PC-3 (cell line): Measurements from ENCODE around the gene EDIL3.

Source experiments
- CTCF ChIP-seq: fragments of 300-600 bp; sonication (generic); conservative IDR thresholded peaks from 2 replicates; pipeline ENCODE4 v1.5.1; 2017; ENCODE audit warnings: antibody characterized with exemption, low read depth, mild to moderate bottlenecking, low read length
- EZH2 ChIP-seq: fragments of 300-600 bp; sonication (generic); IDR thresholded peaks from one replicate; pipeline ENCODE4 v1.6.1; 2017; ENCODE audit warnings: antibody characterized with exemption, mild to moderate bottlenecking, low read length; ENCODE audit not compliant: unreplicated experiment

DNA sequence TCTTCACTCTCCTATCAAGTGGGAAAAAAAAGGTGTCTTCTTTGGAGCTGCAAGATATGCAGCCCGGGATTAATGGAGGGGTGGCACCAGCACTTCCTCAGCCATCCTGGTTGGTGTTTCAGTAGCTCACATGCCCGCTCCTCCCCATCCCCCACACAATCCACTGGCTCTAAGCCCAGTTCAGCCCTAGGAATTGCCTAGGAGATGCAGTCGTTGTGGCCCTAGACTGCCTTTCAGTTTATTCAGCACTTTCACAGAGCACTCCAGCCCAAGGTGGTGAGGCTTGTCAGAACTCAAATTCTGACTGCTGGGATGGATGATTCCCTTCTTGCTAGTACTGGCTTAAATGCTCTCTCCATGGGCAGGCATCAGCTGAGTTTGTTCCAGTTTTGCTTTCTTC lies 35.1 kb upstream of the EDIL3 start:
- TF ChIP-seq EZH2 (no peak), CTCF (no peak)
